ENCODE results near the gene CXCL9.

DNA sequence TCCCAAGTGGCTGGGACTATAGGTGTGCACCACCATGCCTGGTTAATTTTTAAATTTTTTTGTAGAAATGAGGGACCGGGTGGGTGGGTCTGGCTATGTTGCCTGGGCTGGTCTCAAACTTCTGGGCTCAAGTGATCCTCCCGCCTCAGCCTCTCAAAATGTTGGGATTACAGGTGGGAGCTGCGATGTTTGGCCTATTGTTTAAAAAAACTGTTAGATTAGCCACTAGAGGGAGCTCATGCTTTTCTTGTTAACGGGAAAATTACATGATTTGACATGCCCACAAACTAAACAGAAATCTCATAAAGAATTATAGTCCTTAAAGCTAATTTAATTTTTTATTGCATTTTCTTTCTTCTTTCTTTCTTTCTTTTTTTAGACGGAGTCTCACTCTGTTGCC, 11.6 kb downstream of the CXCL9 start:
- TF ChIP-seq, protein P1, sequence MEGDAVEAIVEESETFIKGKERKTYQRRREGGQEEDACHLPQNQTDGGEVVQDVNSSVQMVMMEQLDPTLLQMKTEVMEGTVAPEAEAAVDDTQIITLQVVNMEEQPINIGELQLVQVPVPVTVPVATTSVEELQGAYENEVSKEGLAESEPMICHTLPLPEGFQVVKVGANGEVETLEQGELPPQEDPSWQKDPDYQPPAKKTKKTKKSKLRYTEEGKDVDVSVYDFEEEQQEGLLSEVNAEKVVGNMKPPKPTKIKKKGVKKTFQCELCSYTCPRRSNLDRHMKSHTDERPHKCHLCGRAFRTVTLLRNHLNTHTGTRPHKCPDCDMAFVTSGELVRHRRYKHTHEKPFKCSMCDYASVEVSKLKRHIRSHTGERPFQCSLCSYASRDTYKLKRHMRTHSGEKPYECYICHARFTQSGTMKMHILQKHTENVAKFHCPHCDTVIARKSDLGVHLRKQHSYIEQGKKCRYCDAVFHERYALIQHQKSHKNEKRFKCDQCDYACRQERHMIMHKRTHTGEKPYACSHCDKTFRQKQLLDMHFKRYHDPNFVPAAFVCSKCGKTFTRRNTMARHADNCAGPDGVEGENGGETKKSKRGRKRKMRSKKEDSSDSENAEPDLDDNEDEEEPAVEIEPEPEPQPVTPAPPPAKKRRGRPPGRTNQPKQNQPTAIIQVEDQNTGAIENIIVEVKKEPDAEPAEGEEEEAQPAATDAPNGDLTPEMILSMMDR (IDR thresholded peaks at IDR 0.05): peak; percentile 81
- TF ChIP-seq EZH2 (IDR thresholded peaks at IDR 0.05; ENCODE audit: borderline replicate concordance, insufficient read depth, low read depth, low read length, poor library complexity, severe bottlenecking): no peak

Measured in B cell (primary cell).